SK-N-SH (cell line): ENCODE measurements around the gene THBS2. TPM values are rescaled to one million over a fixed set of nuclear protein-coding genes. Genes with fewer than 3 reads are reported as not detected.

Experiments
- CTCF ChIA-PET: fragments of 300-600, 350-600 bp; formaldehyde crosslinking; extraction: SDS; loops from one replicate; lab custom pipeline; 2021; lab: Yijun Ruan, JAX
- POLR2A ChIA-PET: fragments of 350-600 bp; sonication (Branson Sonifier 250); formaldehyde crosslinking; extraction: SDS; loops from one replicate; lab custom pipeline; 2020; ENCODE audit warnings: antibody characterized with exemption, inconsistent platforms; lab: Yijun Ruan, JAX
- DNase-seq: peaks from one replicate; pipeline ENCODE4 v3.0.0; 2012
- H2AFZ ChIP-seq: fragments of 200-600 bp; sonication (generic); 2 replicates; pipeline ENCODE4 v1.8.1; 2016; ENCODE audit warnings: antibody characterized with exemption, mild to moderate bottlenecking, low read depth
- H3F3A ChIP-seq: fragments of 200-600 bp; sonication (generic); replicated peaks from 2 replicates; pipeline ENCODE3; 2016; ENCODE audit warnings: antibody characterized with exemption, mild to moderate bottlenecking; ENCODE audit not compliant: insufficient read depth
- H3K27ac ChIP-seq, 2 experiments: fragments of 200-500 bp in 1 of 2; fragments of 200-600 bp in 1 of 2; sonication (Bioruptor generic) in 1 of 2; sonication (generic), shearing (Covaris generic) in 1 of 2; 2 replicates each; pipeline versions ENCODE4 v1.5.1 to v1.6.1; 2014 to 2016; ENCODE audit warnings: low read depth in 2 of 2, inconsistent platforms in 1 of 2, low read length in 1 of 2, mild to moderate bottlenecking in 1 of 2, mixed read lengths in 1 of 2
- H3K27me3 ChIP-seq: fragments of 200-600 bp; sonication (generic), shearing (Covaris generic); 2 replicates; pipeline ENCODE4 v1.6.1; 2016; ENCODE audit warnings: mixed run types; ENCODE audit not compliant: insufficient read depth
- H3K36me3 ChIP-seq, 2 experiments: fragments of 200-500 bp in 1 of 2; fragments of 200-600 bp in 1 of 2; sonication (Bioruptor generic) in 1 of 2; sonication (generic) in 1 of 2; replicated peaks in 1 of 2; 2 replicates each; pipeline versions ENCODE3 to v1.5.1; 2014 to 2016; ENCODE audit warnings: low read length in 1 of 2, mild to moderate bottlenecking in 1 of 2; ENCODE audit not compliant: insufficient read depth in 2 of 2, control insufficient read depth in 1 of 2
- H3K4me1 ChIP-seq, 2 experiments: fragments of 200-500 bp in 1 of 2; fragments of 200-600 bp in 1 of 2; sonication (Bioruptor generic) in 1 of 2; sonication (generic), shearing (Covaris generic) in 1 of 2; 2 replicates each; pipeline versions ENCODE4 v1.5.1 to v1.6.1; 2014 to 2016; ENCODE audit warnings: low read depth in 1 of 2, low read length in 1 of 2, mixed run types in 1 of 2; ENCODE audit not compliant: insufficient read depth in 2 of 2, control insufficient read depth in 1 of 2
- H3K4me2 ChIP-seq: fragments of 200-600 bp; sonication (generic), shearing (Covaris generic); 2 replicates; pipeline ENCODE4 v1.6.1; 2017; ENCODE audit warnings: mixed run types
- H3K4me3 ChIP-seq, 2 experiments: fragments of 200-500 bp in 1 of 2; fragments of 200-600 bp in 1 of 2; sonication (Bioruptor generic) in 1 of 2; sonication (generic), shearing (Covaris generic) in 1 of 2; 2 replicates each; pipeline versions ENCODE4 v1.5.1 to v1.8.1; 2014 to 2016; ENCODE audit warnings: low read depth in 2 of 2, inconsistent platforms in 1 of 2, low read length in 1 of 2, mild to moderate bottlenecking in 1 of 2, mixed read lengths in 1 of 2, moderate library complexity in 1 of 2
- H3K79me2 ChIP-seq: fragments of 200-600 bp; sonication (generic); 2 replicates; pipeline ENCODE4 v1.8.1; 2017; ENCODE audit warnings: mild to moderate bottlenecking; ENCODE audit not compliant: insufficient read depth
- H3K9ac ChIP-seq: fragments of 200-600 bp; sonication (generic); 2 replicates; pipeline ENCODE4 v1.6.1; 2017; ENCODE audit warnings: mixed run types
- H3K9me2 ChIP-seq: fragments of 200-600 bp; sonication (generic); 2 replicates; pipeline ENCODE4 v1.6.1; 2017; ENCODE audit warnings: mixed run types
- H3K9me3 ChIP-seq: fragments of 200-600 bp; sonication (generic); 2 replicates; pipeline ENCODE4 v1.6.1; 2017; ENCODE audit warnings: mixed run types, mild to moderate bottlenecking, moderate library complexity
- H4K20me1 ChIP-seq: fragments of 200-600 bp; sonication (generic); 2 replicates; pipeline ENCODE4 v1.6.1; 2017; ENCODE audit warnings: mild to moderate bottlenecking, mixed run types; ENCODE audit not compliant: insufficient read depth
- EP300 ChIP-seq, 2 experiments: IDR thresholded peaks; 2 replicates each; pipeline versions ENCODE4 v1.4.0 to v1.6.1; 2012; ENCODE audit warnings: borderline replicate concordance in 1 of 2, low read depth in 1 of 2, low read length in 1 of 2
- EZH2phosphoT487 ChIP-seq: fragments of 200-600 bp; sonication (generic); IDR thresholded peaks from 2 replicates; pipeline ENCODE4 v1.6.1; 2017; ENCODE audit warnings: low read depth, mixed run types, mild to moderate bottlenecking, antibody characterized with exemption, moderate library complexity, borderline replicate concordance
- FOSL2 ChIP-seq: IDR thresholded peaks from 2 replicates; pipeline ENCODE4 v1.4.0; 2012; ENCODE audit warnings: low read depth, mild to moderate bottlenecking, moderate library complexity, borderline replicate concordance
- FOXJ3 ChIP-seq: sonication (generic); formaldehyde crosslinking; IDR thresholded peaks from 2 replicates; pipeline ENCODE4 v1.5.1; 2020; ENCODE audit warnings: mild to moderate bottlenecking, missing genetic modification reagents
- FOXM1 ChIP-seq: IDR thresholded peaks from 2 replicates; pipeline ENCODE4 v1.4.0; 2012; ENCODE audit warnings: low read depth, mild to moderate bottlenecking
- GATA2 ChIP-seq: sonication (generic); formaldehyde crosslinking; IDR thresholded peaks from 2 replicates; pipeline ENCODE4 v1.5.0; 2020; ENCODE audit warnings: mild to moderate bottlenecking, missing genetic modification reagents
- JUND ChIP-seq: IDR thresholded peaks from 2 replicates; pipeline ENCODE4 v1.4.0; 2012
- NFIC ChIP-seq: IDR thresholded peaks from 2 replicates; pipeline ENCODE4 v1.4.0; 2012; ENCODE audit warnings: borderline replicate concordance
- NRF1 ChIP-seq: IDR thresholded peaks from 2 replicates; pipeline ENCODE4 v1.6.1; 2012; ENCODE audit warnings: low read depth, mild to moderate bottlenecking, low read length
- RCOR1 ChIP-seq: fragments of 150-350 bp; IDR thresholded peaks from 2 replicates; pipeline ENCODE4 v1.6.1; 2017; ENCODE audit warnings: antibody characterized with exemption, low read length
- SIN3A ChIP-seq: IDR thresholded peaks from 2 replicates; pipeline ENCODE4 v1.6.1; 2012; ENCODE audit warnings: low read depth, mild to moderate bottlenecking, low read length, moderate library complexity, borderline replicate concordance
- SMC3 ChIP-seq: IDR thresholded peaks from 2 replicates; pipeline ENCODE4 v1.6.1; 2012; ENCODE audit warnings: low read depth, low read length, improper control_type of control experiment
- TCF12 ChIP-seq: IDR thresholded peaks from 2 replicates; pipeline ENCODE4 v1.4.0; 2012
- TEAD4 ChIP-seq: IDR thresholded peaks from 2 replicates; pipeline ENCODE4 v1.4.0; 2012; ENCODE audit warnings: mild to moderate bottlenecking, borderline replicate concordance; ENCODE audit not compliant: insufficient read depth
- USF1 ChIP-seq: IDR thresholded peaks from 2 replicates; pipeline ENCODE4 v1.4.0; 2012; ENCODE audit warnings: low read depth, borderline replicate concordance
- YY1 ChIP-seq: IDR thresholded peaks from 2 replicates; pipeline ENCODE4 v1.4.0; 2012; ENCODE audit warnings: low read depth, mild to moderate bottlenecking
- ZBTB33 ChIP-seq: IDR thresholded peaks from 2 replicates; pipeline ENCODE4 v1.4.0; 2012; ENCODE audit warnings: low read depth, borderline replicate concordance
- WGBS: methylation state at CpG from one replicate; pipeline ENCODE4 v1.1.6; 2017; ENCODE audit warnings: low lambda C conversion rate; 5-methylcytosine and 5-hydroxymethylcytosine counted together
- polyA plus RNA-seq, 3 experiments: library from polyadenylated mRNA; depleted of rRNA; stranded (reverse); fragments of >200 nt; gene quantifications; 2 replicates each; pipeline ENCODE4 v1.2.3, GENCODE V29; 2012
- TF ChIP-seq, protein P1 (sequence below): IDR thresholded peaks from 2 replicates; pipeline ENCODE4; 2012
- TF ChIP-seq, protein P2 (sequence below): IDR thresholded peaks from 2 replicates; pipeline ENCODE4 v1.4.0; 2012; ENCODE audit warnings: low read depth

The THBS2 gene
- polyA plus RNA-seq, 1 of the 3 experiments (the other 2 are of a cell fraction): 166 TPM

- CTCF ChIA-PET: interaction anchor here (0.9 to 1.6 kb wide), 2 partner anchors 18 kb away, joined by 3 to 4 read pairs; no protein-coding TSS in a partner anchor
- H3K4me2 ChIP-seq: peak overlapping the region; percentile 77
Observed at GRCh38 chr6:169263836-169264608, 10.4 kb upstream of the THBS2 start.

DNA sequence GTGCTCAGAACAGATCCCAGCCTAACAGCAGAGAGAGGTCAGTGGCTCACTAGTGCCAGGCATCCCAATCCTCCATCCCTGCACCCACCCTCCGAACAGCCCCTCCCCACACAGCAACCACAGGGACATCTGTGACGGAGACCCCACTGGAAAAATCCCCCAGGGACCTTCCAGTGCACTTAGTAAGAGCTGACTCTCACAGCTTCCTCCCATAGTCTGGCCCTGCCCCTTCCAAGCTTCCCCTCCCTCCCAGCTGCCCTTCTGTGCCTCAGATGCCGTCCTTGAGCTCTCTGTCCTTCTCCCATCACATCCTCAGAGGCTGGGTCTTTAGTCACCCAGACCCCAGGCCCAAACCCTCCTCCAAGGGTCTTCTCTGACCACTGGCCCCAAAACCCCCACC, 9.7 kb upstream of the THBS2 start:
- no peaks in the 10 kb centered on the region for H4K20me1 ChIP-seq
- H3K4me2 ChIP-seq: peak overlapping the region; percentile 77
- 56% methylated on average over 3 of the region's 3 CpGs for WGBS
- ChIA-PET CTCF (interaction anchor here (0.7 to 1.6 kb wide), 3 partner anchors 18 to 75 kb away, joined by 3 to 4 read pairs (median 3); no protein-coding TSS in a partner anchor), POLR2A (no interaction called here)
- H3K4me3 ChIP-seq: no peak overlapping the region
- H3K9me3 ChIP-seq: no peaks in the 10 kb centered on the region
- H2AFZ ChIP-seq: peak overlapping the region; percentile 57; the same call in 1 of the 2 replicates
- H3K9me2 ChIP-seq: no peaks in the 10 kb centered on the region
- peak overlapping the region in 1 of 2 experiments; percentile 36; a peak in 1 of 4 replicates for H3K27ac ChIP-seq
- H3K9ac ChIP-seq: no peak overlapping the region
- no peaks in the 10 kb centered on the region for H3K36me3 ChIP-seq
- no peaks in the 10 kb centered on the region for H3F3A ChIP-seq
- TF ChIP-seq FOXM1 (no peak), FOSL2 (no peak), FOXJ3 (CRISPR knock-in tag) (no peak), RCOR1 (no peak), NRF1 (no peak), ZBTB33 (no peak), GATA2 (no peak)
- TF ChIP-seq, protein P1, sequence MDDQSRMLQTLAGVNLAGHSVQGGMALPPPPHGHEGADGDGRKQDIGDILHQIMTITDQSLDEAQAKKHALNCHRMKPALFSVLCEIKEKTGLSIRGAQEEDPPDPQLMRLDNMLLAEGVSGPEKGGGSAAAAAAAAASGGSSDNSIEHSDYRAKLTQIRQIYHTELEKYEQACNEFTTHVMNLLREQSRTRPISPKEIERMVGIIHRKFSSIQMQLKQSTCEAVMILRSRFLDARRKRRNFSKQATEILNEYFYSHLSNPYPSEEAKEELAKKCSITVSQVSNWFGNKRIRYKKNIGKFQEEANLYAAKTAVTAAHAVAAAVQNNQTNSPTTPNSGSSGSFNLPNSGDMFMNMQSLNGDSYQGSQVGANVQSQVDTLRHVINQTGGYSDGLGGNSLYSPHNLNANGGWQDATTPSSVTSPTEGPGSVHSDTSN: no peak
- TF ChIP-seq, protein P2, sequence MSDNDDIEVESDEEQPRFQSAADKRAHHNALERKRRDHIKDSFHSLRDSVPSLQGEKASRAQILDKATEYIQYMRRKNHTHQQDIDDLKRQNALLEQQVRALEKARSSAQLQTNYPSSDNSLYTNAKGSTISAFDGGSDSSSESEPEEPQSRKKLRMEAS: no peak
- no peak for DNase-seq
- H3K27me3 ChIP-seq: no peaks in the 10 kb centered on the region
- H3K4me1 ChIP-seq: peaks cover 8 to 9% of the 10 kb centered on the region in 2 experiments; a peak in 3 of 4 replicates
- H3K79me2 ChIP-seq: no peaks in the 10 kb centered on the region

More at GRCh38 chr6:169263836-169264608, 10.4 kb upstream of the THBS2 start:
- Histone ChIP-seq H4K20me1 (no peaks in the 10 kb centered on the region), H3K79me2 (no peaks in the 10 kb centered on the region), H3K9ac (no peak overlapping the region), H3F3A (no peaks in the 10 kb centered on the region), H3K4me1 (peaks cover 8 to 9% of the 10 kb centered on the region in 2 experiments; a peak in 3 of 4 replicates), H3K27me3 (no peaks in the 10 kb centered on the region), H3K27ac (peak overlapping the region in 1 of 2 experiments; percentile 36; a peak in 2 of 4 replicates), H2AFZ (peak overlapping the region; percentile 57; the same call in 1 of the 2 replicates)
- no peak for TF ChIP-seq YY1
- peak in 1 of 2 experiments; percentile 60; a peak in 1 of 4 replicates for TF ChIP-seq EP300 (IDR thresholded peaks at IDR 0.05; ENCODE audit: borderline replicate concordance in 1 of 2, low read depth in 1 of 2, low read length in 1 of 2)
- TF ChIP-seq SIN3A: 0 out of 2 replicates have a peak, but pooled peaks have one; percentile 30
- TF ChIP-seq, protein P1: peak; percentile 78
- peak; percentile 76 for TF ChIP-seq TCF12
- TF ChIP-seq JUND: 0 out of 2 replicates have a peak, but pooled peaks have one; percentile 6
- TF ChIP-seq SMC3: no peak
- TF ChIP-seq NFIC: peak; percentile 98
- TF ChIP-seq USF1: peak; percentile 18; the same call in 1 of the 2 replicates
- TF ChIP-seq, protein P2: peak; percentile 83
- TF ChIP-seq EZH2phosphoT487: no peak
- TF ChIP-seq TEAD4: no peak
- TF ChIP-seq, all 33 proteins: peak for 8
- 48% methylated on average over 13 of the region's 21 CpGs for WGBS
- Histone ChIP-seq H3K9me3 (no peaks in the 10 kb centered on the region), H3K36me3 (no peaks in the 10 kb centered on the region), H3K4me3 (no peak overlapping the region), H3K9me2 (no peaks in the 10 kb centered on the region)
- DNase-seq: peak; percentile 78
- POLR2A ChIA-PET: no interaction called here
